ENCODE measurements around the gene B4GALNT4. TPM values are rescaled to one million over a fixed set of nuclear protein-coding genes. Genes with fewer than 3 reads are reported as not detected.
"Not testable (repeated sequence)": the region's sequence is repeated elsewhere in the genome, so short reads cannot be mapped to it uniquely, and the experiment has no call there.

Gene B4GALNT4
- total RNA-seq, 1 donor from 2014 or later = 22.9 TPM

GRCh38 chr11:335779-336658 lies 33.3 kb upstream of the B4GALNT4 start:
- peak; percentile 89 for DNase-seq

DNA sequence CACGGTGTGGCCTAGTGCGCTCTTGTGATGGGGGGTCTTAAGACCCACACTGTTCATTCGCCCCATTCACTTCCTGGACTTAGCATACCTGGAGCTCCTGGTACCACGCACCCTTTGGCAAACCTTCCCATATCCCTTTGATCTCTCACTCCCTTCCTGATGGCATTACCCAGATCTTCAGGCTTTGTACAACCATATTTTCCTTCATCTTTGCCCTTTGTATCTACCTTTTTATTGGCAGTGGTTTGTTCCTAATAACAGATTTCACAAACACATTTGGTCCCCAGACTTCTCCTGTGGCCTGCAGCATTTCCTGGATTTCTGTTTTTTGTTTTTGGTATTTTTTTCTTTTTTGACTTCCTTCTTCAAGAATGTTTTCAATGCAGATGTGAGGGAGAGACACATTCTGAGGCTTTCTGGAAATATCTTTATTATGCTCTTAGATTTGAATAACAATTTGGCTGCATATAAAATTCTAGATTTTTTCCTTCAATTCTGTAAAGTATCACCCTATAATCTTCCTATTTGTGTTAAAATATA lies 32.6 kb upstream of the B4GALNT4 start:
- no peak for DNase-seq

DNA sequence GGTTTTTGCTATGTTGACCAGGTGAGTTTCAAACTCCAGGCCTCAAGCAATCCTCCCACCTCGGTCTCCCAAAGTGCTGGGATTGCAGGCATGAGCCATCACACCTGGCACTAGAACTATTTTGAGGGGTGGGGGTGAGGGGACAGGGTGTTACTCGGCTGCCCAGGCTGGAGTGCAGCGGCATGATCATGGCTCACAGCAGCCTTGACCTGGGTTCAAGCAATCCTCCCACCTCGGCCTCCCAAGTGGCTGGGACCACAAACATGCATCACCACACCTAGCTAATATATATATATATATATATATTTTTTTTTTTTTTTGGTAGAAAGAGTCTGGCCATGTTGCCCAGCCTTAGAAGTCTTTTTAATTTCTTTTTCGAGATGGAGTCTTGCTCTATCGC lies 31.6 kb upstream of the B4GALNT4 start:
- no peak for DNase-seq

- DNase-seq = no peak
Measured at GRCh38 chr11:339963-340362, 29.3 kb upstream of the B4GALNT4 start.

DNA sequence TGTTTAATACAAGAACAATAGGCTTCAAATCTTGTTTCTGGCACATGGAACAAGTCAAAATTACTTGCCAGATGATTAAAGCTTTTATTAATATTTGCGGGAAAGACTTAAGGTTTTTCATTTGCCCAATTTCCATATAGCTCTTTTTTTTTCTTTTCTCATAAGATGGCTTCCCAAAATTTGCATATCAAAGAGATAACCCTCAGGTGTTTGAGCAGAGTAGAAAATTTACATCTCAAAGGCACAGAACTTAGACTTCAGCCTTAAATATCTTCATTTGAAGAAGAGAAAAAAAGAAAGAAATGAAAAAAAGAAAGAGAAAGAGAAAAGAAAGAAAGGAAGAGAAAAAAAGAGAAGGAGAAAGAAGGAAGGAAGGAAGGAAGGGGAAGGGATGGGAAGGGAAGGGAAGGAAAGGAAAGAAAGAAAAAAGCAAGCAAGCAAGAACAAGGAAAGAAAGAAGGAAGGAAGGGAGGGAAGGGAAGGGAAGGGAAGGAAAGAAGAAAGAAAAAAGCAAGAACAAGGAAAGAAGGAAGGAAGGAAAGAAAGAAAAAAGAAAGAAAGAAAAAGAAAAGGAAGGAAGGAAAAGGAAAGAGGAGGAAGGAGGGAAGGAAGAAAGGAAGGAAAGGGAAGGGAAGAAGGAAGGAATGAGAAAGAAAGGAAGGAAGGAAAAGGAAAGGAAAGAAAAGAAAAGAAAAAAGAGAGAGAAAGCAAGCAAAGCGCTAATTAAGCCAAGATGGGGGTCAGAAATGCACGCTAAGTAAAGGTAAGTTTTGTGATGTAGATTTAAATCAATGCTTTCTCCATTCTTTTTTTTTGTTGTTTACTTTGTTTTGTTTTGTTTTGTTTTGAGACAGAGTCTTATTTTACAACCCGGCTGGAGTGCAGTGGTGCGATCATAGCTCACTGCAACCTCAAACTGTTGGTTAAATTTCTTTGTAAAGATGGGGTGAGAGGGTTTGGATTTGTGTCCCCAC lies 28.5 kb upstream of the B4GALNT4 start:
- DNase-seq = no peak

DNA sequence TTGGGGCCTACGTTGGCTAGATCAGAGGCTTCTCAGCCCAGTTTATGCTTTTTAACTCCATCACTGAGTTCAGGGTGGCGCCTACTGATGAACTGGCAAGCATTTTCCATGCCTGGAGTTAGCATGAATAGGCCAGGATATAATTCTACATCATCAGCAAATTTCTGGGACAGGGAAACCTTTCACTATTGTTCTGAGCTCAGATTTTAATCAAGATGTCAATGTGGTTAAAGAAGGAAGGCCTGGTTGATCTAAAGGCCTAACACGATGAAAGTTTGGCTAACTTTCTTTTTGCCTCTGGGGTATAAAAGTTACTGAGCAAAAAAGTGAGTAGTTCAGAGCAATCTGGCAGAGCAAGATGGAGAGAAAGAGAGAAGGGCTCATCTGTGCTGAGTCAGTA lies 27.0 kb upstream of the B4GALNT4 start:
- no peak for DNase-seq

DNA sequence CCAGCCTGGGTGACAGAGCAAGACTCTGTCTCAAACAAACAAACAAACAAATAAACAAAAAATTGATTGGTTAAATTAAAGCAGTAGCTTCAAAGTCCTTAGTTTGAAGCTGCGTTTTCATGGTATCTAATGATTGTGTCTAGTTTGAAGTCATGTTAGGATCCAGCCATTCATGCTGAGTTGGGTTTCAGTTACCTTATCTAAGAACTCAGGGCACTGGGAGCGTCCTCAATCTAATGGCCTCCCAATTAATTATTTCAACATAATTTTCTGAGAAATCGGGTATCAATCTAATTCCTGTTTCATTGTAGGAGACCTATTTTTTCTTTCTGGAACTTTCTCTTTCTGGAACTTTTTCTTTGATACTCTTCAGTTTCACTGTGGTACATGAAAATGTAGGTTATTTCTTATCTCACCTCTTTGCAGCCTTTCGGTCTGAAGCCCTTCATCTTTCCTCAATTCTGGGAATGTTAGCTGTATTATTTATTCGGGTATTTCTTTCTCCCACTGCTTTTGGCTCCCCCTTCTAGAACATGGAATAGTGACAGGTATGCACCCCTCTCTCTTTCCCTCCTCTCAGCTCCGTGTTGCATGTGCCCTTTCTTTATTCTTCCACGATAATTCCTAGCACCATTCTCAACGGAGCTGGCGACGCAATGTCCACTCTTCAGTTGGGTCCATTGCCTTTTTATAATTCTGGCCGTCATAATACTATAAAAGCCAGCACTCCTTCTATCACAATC lies 24.3 kb upstream of the B4GALNT4 start:
- DNase-seq = no peak

DNA sequence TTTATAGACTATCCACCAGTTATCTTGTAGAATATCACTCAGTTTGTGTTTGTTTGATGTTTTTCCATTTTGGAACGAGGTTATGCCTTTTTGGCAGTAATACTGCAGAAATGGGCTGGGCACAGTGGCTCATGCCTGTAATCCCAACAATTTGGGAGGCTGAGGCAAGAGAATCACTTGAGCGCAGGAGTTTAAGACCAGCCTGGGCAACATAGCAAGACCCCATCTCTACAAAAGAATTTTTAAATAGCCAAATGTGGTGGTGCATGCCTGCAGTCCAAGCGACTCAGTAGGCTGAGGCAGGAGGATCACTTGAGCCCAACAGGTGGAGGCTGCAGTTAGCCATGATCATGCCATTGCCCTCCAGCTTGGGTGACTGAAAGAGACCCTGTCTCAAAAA lies 22.8 kb upstream of the B4GALNT4 start:
- no peak for DNase-seq

GRCh38 chr11:349270-349954 lies 19.9 kb upstream of the B4GALNT4 start:
- DNase-seq = not testable (repeated sequence)

DNA sequence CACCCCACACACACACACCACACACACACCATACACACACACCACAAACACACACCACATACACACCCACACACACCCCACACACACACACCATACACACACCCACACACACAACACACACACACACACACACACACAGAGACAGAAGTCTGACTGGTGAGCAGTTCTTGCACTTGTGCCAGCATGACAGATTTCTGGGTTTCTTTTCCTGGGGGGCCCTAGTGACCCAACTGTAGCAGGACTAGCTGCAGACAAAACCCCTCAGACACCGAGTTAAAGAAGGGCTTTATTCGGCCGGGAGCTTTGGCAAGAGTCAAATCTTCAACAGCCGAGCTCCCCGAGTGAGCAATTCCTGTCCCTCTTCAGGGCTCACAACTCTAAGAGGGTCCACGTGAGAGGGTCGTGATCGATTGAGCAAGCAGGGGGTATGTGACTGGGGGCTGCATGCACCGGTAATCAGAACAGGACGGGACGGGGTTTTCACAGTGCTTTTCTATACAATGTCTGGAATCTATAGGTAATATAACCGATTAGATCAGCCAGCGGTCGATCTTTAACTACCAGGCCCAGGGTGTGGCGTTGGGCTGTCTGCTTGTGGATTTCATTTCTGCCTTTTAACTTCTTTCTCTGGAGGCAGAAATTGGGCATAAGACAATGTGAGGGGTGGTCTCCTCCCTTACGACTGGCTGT lies 19.1 kb upstream of the B4GALNT4 start:
- DNase-seq = not testable (repeated sequence)

GRCh38 chr11:350723-351255 lies 18.5 kb upstream of the B4GALNT4 start:
- no peak for DNase-seq

- no peak for DNase-seq
Measured at GRCh38 chr11:351411-351810, 17.9 kb upstream of the B4GALNT4 start.

GRCh38 chr11:352456-353031 lies 16.8 kb upstream of the B4GALNT4 start:
- DNase-seq = no peak

GRCh38 chr11:353179-353873 lies 16.0 kb upstream of the B4GALNT4 start:
- peak; percentile 95 for DNase-seq

DNA sequence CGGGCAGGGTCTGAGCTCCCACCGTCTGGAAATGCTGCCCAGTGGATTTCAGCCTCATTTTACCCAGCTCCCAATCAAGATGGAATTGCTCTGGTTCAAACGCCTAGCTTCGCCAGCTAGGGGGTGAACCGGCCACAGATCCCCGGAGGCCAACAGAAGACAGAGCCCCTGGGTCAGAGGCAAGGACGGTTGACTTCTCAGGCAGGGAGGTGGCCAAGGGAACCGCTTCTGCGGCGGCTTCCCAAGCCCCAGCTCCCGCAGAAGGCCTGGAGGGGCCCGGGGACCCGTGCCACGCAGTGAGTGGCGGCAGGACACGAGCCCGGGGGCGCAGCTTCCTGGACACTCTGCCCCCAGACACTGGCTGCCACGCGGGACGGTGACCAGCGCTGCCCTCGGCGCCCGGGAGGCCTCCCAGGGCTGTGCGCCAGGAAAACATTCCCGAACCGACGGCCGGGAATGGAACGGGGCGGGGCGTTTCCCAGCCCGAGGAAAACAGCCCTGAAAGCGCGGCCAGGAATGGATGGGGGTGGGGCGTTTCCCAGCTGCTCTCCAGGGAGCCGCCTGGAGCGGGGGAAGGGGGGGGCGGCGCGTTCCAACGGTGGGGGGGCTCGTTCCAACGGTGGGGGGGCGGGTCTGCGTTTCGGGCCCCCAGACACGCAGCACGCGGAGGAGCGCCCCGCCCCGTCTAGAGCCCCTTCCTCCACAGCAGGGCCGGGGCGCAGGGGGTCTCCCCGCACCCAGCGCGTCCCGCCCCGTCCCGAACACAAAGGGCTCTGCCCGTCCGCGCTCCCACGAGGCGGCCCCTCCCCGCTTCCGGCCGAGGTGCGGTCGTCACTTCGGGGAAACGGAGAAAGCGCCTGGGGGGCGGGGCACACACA lies 13.5 kb upstream of the B4GALNT4 start:
- peak; percentile 97 for DNase-seq

GRCh38 chr11:356610-357009 lies 12.7 kb upstream of the B4GALNT4 start:
- no peak for DNase-seq

DNA sequence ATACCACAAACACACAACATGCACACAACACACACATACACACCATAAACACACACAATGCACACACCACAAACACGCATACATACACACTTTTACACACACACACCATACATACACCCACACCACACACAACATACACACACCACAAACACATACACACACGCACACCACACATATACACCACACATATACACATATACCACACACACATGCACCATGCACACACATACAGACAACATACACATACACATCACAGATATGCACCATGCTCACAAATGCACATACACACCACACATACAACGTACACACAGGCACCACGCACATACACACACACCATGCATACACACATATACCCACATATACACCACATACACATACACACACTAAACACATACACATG lies 11.7 kb upstream of the B4GALNT4 start:
- DNase-seq = no peak

- no peak for DNase-seq
Measured at GRCh38 chr11:358129-358800, 11.0 kb upstream of the B4GALNT4 start.
